Effector CD4-positive, alpha-beta T cell (primary cell): Measurements from ENCODE around the gene HTR7. TPM values are rescaled to one million over a fixed set of nuclear protein-coding genes. Genes with fewer than 3 reads are reported as not detected.
"Not testable (repeated sequence)": the region's sequence is repeated elsewhere in the genome, so short reads cannot be mapped to it uniquely, and the experiment has no call there.

Experiments
- DNase-seq: peaks from one replicate; pipeline ENCODE4 v3.0.0-alpha.2; 2020
- total RNA-seq: gene quantifications from one replicate; lab custom pipeline; 2026; lab: John Stamatoyannopoulos, UW

HTR7 gene
- not detected for total RNA-seq

DNA sequence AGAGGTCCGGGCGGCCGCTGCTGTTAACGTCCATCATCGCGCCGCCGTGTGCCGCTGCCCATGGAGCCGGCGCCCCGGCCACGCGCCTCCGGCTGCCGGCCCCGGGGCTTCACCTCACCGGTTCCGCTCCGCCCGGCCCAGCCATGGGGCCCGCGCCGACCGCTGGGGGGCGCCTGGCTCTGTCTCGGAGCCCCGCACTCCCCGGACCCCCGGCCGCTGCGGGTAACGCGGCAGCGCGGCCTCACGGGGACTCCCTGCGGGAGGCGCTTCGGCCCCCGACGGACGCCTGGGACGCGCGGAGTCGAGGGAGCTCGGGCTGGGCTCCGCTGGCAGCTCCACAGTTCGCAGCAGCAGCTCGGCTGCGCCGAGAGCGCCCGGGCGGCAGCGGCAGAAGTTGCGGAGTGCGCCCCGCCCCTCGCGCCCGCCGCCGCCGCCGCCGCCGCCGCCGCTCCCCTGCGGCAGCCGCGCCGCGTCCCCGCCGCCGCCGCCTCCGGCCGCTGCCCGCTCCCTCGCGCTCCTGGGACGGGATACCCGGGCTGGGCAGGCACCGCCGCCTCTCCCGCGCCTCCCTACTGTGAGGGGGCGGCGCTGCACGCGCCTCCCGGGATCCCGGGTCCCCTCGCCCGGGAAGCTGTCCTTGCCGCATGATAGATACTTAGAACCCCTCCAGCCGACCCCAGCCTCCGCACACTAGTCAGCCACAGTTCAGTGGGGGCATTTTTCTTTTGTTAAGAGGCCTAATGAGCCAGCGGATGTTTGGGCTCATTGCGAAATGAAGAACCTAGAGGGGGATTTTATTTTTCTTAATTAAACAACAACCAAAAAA lies at the start of gene HTR7:
Gene HTR7, minus strand, starts transcription at position 405 of the 826 bp plus-strand sequence. Its CDS starts 368 bp downstream, at position 37.
- peak; percentile 49 for DNase-seq

DNA sequence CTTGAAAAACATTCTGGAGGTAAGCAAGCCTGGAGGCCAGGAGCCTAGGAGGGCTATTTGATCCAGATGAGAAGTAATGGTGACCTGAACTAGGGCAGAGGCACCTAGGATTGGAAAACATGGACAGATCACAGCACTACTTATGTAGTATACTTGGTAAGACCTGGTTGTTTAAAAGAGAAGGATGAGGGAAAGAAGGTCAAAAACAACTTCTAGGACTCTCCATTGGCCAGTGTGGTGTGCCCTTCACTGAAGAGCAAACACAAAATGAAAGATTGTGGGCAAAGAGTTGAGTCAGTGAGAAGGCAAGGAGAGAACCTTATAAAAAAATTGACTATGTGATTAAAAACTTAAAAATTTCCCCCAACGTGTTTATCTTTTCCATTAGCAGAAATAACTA lies 48.8 kb upstream of the HTR7 start:
- no peak for DNase-seq

DNA sequence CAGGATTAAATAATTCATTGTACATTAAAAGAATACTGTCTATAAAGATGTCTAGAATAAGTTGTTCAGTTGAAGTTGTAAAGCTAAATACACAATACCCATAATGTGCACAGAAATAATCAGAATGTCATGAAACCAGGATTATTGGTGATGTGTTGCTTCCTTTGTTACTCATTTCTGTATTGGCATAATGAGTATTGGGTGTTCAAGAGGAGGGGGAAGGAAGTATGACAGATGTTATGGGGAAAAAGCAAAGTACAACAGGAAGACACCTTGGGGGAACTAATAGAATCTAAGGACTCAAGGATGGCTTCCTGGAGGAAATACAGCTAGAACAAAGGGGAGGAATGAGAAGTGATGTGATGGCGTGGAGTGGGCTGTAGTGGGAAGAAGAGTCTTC lies 48.1 kb upstream of the HTR7 start:
- DNase-seq, result no peak

DNA sequence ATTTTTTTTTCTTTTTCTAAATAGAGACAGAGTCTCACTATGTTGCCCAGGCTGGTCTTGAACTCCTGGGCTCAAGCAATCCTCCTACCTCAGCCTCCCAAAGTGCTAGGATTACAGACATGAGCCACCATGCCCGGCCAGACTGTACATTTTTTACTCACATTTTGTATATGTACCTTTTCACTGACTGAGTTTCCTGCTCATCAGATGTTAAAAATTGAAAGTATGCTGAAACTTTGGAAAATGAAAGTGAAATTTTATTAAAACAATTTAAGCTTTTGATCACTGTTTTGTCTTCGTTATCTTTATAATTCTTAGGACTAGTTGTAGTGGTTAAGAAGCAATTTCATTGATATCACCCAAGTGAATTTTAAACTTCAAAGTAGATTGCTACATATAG lies 39.1 kb upstream of the HTR7 start:
- not testable (repeated sequence) for DNase-seq

DNA sequence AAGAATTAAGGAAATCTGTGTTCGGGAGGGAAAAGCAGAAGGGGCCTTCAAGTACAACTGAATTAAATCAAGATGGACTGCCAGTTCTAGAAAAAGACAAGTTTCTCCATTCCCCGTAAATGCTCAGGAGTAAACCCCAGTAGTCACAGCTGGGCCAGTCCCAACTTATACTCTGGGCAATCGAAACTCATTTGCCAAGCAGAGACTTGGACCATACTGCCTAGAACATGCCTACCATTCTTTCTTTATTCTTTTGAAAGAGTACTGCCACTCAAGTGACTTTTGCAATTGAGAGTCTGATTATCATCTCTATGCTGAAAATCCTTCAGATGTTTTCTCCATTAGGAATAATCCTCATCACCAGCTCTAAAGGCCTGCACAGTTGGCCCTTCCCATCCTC lies 35.4 kb upstream of the HTR7 start:
- DNase-seq, result no peak

DNA sequence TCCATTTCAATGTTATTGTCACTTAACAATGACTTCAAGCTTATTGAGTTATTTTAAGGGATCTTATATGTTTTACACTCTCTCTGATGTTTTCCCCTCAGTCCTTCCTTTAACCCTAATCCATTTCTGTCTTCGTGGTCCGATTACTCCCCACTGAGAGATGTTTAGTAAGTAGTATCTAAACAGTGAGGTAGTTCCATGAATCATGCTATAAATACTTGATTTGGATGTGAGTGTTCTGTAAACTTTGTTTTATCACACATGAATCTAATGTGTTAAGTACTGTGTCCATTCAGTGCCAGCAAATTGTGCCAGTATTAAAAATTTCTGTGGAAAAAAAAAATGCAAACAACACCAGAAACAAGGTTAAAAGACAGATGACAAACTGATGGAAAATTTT lies 32.5 kb upstream of the HTR7 start:
- DNase-seq, result no peak

DNA sequence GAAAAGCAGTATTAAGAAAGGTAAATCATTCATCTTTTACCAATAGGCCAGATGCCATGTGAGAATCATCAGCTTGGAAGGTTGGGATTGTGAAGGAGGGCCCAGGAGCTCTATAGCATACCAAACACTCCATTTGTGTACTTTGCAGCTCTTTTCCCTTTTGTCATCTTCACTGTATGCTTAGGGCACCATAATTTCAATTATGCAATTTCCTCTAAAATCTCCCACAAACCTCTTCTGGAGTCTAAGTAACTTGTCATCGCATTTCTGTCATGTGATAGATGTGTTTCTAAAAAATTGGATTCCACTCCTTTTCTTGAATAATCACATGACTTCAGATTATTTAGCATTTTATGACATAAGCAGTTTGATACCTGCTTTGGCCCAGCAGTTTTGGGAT lies 31.8 kb upstream of the HTR7 start:
- no peak for DNase-seq

DNA sequence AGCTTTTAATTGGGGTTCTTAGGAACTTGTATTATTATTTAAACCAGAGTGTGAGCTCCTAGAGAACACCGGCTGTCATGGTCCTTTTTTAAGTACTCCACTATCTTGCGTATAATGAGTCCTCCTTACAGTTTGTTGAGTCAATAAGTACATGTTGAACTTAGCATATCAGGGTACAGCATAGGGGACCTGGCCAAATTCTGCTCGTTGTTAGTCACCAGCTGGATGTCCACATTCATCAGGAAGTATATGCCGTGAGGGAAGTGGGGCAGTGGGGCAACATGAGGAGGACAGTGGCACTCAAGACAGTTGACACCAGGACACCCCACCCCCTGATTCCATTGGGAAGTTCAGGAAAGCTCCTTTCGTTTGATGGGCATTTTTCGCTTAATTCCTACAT lies 30.5 kb upstream of the HTR7 start:
- DNase-seq, result no peak

DNA sequence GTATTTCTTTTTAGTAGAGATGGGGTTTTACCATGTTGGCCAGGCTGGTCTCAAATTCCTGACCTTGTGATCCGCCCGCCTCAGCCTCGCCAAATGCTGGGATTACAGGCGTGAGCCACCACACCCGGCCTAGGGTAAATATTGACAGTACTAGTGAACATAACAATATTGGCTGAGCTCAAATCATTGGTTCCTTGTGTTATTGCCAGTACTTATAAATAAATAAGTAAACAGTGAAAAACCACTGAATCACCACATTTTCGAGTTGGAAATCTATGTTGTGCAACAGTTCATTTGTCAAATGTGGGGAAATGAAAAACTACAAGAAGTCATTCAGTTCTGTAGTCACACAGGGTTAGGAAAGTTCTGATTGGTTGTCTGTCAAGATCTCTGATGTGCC lies 29.7 kb upstream of the HTR7 start:
- DNase-seq, result no peak

DNA sequence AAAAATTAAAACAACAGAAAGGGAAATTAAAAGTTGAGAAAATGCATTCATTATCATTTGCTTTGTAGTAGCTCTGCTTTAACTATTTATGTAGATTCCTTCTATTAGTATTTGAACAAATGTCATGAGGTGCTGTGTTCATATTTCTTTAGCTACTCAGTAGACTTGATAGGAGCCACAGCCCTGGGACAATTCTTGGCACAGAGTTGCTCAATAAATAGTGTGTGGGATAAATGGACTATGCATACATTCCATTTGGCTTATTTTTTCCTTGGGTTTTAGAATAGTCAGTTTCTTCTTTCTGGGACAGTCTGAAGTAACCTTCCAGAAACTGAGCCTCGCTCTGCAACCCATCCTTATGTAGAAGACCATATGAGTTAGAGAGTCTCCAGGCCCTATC lies 27.3 kb upstream of the HTR7 start:
- no peak for DNase-seq

DNA sequence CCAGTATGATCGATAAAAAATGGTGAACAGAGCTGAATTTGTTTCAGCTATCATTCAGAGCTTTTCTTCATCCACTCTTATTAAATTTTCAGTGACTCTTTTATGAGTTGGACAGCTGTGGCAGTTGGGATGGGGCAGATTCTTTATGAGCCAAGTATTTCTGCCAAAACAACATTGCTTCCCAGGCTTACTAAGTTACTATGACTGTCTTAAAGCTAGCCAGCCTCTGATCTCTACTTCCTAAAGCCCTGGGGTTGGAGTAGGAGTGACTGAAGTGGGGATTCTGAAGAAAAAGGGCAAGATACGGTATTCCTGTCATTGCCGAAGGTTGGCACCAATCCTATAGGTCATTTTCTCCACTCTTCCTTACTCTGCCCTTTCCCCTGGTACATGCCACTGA lies 26.6 kb upstream of the HTR7 start:
- no peak for DNase-seq

DNA sequence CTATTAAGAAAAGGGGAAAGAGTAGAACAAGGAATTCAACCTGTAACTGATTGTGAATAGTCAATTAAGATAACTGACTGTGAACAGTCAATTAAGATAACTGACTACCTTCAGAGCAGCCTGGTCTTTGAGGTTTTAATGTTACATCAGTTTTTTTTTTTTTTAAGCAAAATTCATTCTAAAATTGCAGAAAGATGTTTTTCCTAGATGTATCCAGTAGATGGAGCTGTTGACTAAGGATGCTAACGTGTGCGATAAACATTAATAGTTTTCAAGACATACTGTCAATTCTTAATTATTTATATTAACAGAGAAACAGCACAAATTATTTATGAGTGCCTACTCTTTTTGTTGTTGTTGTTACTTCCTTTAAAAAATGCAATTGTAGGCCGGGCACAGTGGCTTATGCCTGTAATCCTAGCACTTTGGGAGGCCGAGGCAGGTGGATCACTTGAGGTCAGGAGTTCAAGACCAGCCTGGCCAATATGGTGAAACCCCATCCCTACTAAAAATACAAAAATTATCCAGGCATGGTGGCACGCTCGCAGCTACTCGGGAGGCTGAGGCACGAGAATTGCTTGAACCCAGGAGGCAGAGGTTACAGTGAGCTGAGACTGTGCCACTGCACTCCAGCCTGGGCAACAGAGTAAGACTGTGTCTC lies 22.4 kb upstream of the HTR7 start:
- DNase-seq, result not testable (repeated sequence)

DNA sequence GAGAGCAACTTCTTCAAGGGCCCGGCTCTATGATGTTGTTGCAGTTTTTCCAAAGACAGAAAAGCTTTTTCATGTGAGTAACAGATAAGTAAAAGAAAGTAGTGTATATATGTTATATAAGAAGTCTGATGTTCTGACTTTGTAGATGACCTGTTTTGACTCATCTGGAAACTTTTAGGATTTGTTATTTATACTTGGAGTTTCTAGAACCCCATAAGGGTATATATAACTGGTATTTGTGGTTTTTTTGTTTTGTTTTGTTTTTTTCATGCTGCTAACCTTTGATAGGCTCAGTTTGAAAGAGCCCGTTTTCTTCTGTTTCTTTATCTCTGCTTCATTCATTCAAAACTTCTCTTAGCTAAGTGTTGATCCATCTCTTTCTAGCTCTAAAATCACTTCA lies 21.2 kb upstream of the HTR7 start:
- no peak for DNase-seq

DNA sequence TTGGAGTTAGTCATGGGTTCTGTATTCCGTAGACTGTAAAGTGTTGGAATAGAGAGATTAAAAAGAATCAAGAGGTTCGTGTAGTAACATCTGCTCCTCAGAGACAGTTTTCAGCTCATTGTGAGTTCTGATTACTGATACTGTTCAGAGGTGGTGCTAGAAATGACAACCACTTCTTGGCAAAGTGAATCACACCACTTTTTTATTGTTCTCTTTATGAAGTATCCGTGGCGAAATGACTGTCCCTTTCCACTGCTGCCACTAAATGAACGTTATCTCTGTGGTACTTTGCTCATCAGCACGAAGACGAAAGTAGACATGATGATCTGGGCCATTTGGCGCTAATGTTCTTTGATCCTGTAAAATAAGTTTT lies 14.8 kb upstream of the HTR7 start:
- DNase-seq, result no peak

DNA sequence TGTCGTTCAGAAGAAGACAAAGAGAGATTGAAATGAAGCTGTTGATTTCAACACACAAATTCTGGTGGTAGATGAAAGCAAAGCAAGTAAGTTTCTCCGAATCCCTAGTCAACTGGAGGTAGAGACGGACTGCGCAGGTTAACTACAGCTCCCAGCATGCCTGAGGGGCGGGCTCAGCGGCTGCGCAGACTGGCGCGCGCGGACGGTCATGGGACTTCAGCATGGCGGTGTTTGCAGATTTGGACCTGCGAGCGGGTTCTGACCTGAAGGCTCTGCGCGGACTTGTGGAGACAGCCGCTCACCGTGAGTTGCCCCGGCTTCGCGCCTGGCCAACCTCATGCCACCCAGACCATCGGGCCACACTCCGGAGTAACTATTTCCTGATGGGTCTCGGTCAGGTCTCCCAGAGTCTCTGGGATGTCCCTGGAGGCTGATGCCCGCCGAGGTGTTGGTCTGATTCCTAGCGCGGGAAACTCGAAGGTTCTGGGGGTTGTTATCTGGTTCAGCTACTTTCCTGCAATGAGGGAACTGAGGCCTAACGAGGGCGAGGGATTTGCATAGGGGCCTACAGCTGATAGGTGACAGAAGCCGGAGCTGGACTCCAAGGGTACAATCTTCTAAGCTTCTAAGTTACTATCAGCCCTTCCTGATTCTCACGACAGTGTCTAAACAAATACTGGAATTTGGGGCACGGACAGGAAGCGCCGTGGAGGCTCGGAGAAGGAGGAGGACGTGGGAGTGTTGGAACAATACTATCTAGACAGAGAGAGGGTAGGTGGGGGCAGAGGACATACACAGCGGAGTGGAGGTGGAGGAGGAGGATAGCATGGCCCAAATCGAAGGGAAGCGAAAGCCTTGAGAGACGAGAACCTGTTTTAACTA lies 14.2 kb upstream of the HTR7 start, which contains the start of gene RPP30:
Gene RPP30, plus strand, starts transcription at position 209 of the 882 bp plus-strand sequence. Its CDS starts 13 bp downstream, at position 222.
- DNase-seq, result peak; percentile 72

DNA sequence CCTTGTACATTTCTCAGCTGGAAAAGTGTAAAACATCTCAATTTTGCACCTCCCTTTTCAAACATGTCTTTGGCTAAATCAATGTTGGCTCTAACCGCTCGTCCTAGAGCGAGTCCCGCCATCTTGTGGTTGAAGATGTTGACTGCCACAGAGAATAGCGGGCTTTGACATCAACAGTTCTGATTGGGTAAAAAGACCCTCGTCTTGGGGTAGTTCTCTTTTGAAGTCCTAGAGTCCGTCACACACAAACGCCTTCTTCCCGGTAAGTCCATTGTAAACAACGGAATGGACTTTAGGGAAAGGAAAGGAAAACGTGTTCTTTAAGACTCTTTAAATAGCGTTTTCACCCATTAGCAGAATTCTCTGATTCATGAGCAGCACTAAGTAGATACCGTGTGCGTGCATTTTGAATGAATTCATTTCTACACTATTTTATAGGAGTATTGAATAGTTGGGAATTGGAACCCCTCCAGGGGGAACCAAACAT lies 13.5 kb upstream of the HTR7 start:
- DNase-seq, result no peak

DNA sequence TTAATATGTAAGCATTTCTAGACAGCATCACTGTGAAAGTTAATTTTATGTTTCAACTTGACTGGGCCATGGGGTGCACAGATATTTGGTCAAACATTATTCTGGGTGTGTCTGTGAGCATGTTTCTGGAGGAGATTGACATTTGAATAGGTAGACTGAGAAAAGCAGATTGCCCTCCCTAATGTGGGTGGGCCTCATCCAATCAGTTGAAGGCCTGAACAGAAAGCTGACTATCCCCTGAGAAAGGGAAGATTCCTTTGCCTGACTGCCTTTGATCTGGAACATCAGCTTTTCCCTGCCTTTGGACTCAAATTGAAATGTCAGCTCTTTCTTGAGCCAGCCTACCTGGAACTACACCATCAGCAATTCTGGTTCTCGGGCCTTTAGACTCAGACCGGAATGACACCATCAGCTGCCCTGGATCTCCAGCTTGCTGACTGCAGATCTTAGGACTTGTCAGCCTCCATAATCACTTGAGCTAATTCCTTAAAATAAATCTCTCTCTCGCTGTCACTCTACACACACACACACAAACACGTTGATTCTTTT lies 8.3 kb upstream of the HTR7 start:
- DNase-seq, result no peak

DNA sequence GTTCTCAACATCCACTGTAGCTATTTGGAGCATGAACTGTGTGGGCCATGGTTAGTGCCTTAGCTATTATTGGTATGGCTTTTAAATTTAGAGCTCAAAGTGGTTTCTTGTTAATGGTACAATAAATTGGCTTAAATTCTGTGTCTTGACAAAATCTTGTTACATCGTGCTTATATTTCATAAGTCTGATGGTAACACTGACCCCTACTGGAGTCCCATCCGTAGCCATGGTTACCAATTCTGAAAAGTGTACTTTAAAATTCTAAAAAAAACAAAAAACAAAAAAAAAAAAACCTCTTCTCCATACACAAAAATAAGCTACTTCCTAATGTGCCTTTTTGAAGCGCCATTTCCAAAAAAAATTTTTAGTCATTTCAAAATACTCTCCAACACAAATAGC lies 7.6 kb upstream of the HTR7 start:
- no peak for DNase-seq

DNA sequence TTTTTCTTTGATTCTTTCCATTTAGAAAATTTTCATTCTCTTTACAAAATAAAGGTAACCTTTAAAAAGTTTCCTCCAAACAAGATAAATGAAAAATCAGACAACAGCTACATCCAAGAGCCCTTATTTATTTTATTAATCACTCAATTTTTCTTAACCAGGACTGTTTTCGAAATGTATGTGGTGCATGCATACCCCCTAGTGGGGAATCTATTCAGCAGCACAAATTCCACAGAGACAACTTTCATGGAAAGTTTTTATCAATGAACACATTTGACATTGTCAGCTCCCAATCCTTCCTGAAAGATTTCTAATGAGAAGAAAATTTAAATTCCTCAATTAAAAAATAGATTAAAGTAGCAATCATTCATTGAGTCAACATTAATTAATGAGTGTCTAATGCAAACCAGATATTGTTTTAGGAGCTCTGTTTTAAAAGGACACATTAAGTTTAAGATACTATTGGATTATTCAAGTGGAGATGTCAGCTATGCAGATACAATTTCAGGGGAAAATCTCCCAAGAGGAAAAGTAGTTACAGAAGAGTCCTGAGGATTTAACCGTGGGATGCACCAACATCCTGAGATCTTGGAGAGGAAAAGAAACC lies 5.2 kb upstream of the HTR7 start:
- DNase-seq, result no peak

DNA sequence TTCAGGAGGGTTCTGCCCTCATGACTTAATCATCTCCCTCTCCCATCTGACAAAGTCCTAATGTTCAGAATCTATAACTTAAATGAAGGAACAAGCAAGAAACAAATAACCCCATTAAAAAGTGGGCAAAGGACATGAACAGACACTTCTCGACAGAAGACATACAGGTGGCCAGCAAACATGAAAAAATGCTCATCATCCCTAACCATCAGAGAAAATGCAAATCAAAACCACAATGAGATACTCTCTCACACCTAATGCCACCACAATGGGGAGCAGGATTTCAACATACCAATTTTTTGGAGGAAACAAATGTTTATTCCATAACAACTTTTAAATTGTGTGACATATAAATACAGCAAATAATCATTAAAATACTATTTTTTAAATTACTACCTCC lies 3.0 kb upstream of the HTR7 start:
- no peak for DNase-seq

DNA sequence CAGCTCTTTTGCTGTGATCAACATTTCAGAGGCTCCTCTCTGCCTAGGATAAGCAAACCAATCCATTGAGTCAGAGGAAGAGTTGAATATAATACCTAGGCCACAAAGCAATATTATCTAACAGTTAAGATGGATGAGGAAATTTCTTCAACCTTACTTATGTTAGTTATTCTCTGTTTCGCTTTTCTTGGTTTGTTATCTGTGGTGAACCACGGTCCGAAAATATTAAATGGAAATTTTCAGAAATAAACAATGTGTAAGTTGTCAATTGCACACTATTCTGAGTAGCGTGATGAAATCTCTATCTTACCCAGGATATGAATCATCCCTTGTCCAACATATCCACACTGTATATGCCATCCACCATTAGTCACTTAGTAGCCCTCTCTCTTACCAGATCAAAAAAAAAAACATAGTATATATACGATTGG lies 1.5 kb upstream of the HTR7 start:
- no peak for DNase-seq

DNA sequence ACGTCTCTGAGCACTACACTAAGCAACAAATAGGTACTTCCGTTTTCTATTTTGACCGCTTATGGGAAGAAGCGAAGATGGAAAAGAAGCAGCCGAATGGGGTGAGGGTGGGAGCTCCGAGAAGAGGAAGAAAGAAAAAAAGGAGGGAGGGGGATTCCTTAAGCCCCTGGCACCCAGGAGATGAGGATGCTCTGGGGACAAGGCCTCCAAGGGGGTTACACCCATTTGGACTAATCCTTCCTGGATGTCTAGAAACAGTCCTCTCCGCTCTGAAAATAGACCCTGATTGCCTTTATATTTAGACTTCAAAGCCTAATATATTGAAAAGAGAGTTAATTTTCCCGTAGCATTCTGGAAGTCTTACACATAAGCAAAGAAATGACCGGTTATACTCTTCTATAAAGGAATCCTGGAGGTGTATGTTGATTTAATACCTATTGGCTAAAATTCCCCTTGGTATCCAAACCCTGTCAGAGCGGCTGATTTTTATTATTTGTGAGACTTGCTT lies 676 bp upstream of the HTR7 start:
- no peak for DNase-seq
